DND-41 (cell line): ENCODE results near the gene MYNN.

Experiments used
- CTCF ChIP-seq: IDR thresholded peaks from 2 replicates; pipeline ENCODE4 v1.5.1; 2012; ENCODE audit warnings: borderline replicate concordance, low read length, moderate library complexity, mild to moderate bottlenecking; ENCODE audit not compliant: poor library complexity, severe bottlenecking; ENCODE audit errors: extremely low read depth
- EZH2 ChIP-seq: IDR thresholded peaks from 3 replicates; pipeline ENCODE4 v1.6.1; 2012; ENCODE audit warnings: borderline replicate concordance, low read depth, mild to moderate bottlenecking, moderate library complexity, low read length, inconsistent platforms; ENCODE audit not compliant: severe bottlenecking

DNA sequence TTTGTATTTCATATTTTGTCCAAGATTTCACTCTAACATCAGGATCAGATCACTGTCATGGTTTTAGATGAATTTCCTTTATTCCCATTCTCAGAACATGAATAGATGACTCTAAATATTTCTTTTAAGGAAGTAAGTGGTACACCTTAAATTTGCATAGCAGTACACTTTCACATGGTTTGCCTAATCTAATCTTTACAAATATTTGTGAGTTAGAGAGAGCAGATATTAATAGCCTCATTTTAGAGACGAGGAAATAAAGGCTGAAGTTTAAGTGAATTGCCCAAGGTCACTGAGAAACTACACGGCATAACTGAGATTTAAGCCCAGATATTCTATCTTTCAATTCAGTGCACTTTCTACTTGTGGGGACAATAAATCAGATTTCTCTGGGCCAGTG, 22.5 kb upstream of the MYNN start:
- TF ChIP-seq CTCF (no peak), EZH2 (no peak)
